GM12891 (cell line): ENCODE measurements around the gene KIAA1549.

Experiments used
- POLR2A ChIP-seq: IDR thresholded peaks from 2 replicates; pipeline ENCODE4 v1.6.1; 2011; ENCODE audit warnings: low read depth, low read length, control low read depth
- POLR2AphosphoS5 ChIP-seq: IDR thresholded peaks from 2 replicates; pipeline ENCODE4 v1.6.1; 2011; ENCODE audit warnings: low read depth, low read length, control low read depth
- TAF1 ChIP-seq: IDR thresholded peaks from 2 replicates; pipeline ENCODE4 v1.6.1; 2011; ENCODE audit warnings: low read depth, low read length, control low read depth

DNA sequence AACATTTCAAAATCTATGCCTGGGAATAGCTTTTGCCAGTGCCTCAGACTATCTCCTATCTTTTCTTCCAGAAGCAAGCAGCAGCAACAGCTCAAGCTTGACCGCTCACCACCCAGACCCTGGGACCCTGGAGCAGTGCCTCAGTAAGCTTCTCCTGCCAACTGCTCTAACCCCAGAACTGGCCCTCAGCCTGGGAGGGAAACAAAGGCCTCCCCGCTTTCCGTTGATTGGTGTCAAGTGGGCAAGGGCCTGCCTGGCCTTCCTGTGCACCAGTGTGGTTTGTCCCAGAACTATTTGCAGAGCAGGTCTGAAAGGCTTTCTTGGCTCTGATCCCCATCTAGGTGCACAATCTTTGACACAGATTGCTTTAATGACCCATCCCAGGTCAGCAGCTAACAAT is 179.9 kb downstream of the KIAA1549 start:
- TF ChIP-seq POLR2AphosphoS5, result no peak
- TF ChIP-seq POLR2A, result no peak
- no peak for TF ChIP-seq TAF1
